Trophoblast cell (in vitro differentiated cells and primary cell): ENCODE data around the gene CLASRP.

ENCODE experiments used
- DNase-seq, 2 donors: peaks; one replicate each; pipeline ENCODE4 v3.0.0-alpha.2; 2016
- H2AFZ ChIP-seq: 2 replicates; pipeline ENCODE4 v1.6.1; 2013; ENCODE audit warnings: low read length, moderate library complexity, mild to moderate bottlenecking; ENCODE audit not compliant: insufficient read depth, poor library complexity
- H2AK5ac ChIP-seq: 2 replicates; pipeline ENCODE4 v1.6.1; 2013; ENCODE audit warnings: mild to moderate bottlenecking, low read length
- H2BK120ac ChIP-seq: 2 replicates; pipeline ENCODE4 v1.6.1; 2013; ENCODE audit warnings: low read length, mild to moderate bottlenecking, moderate library complexity; ENCODE audit not compliant: insufficient read depth, poor library complexity
- H2BK12ac ChIP-seq: 2 replicates; pipeline ENCODE4 v1.6.1; 2013; ENCODE audit warnings: mild to moderate bottlenecking, low read length, moderate library complexity
- H2BK5ac ChIP-seq: 2 replicates; pipeline ENCODE4 v1.6.1; 2013; ENCODE audit warnings: low read length, low read depth, moderate library complexity, mild to moderate bottlenecking; ENCODE audit not compliant: poor library complexity
- H3K14ac ChIP-seq: 2 replicates; pipeline ENCODE4 v1.6.1; 2013; ENCODE audit warnings: mild to moderate bottlenecking, low read length
- H3K18ac ChIP-seq: 2 replicates; pipeline ENCODE4 v1.6.1; 2013; ENCODE audit warnings: mild to moderate bottlenecking, low read length
- H3K23ac ChIP-seq: 2 replicates; pipeline ENCODE4 v1.6.1; 2013; ENCODE audit warnings: low read length
- H3K27ac ChIP-seq: 2 replicates; pipeline ENCODE4 v1.5.1; 2013; ENCODE audit warnings: low read depth, mild to moderate bottlenecking, inconsistent platforms, low read length, moderate library complexity
- H3K27me3 ChIP-seq: 2 replicates; pipeline ENCODE4 v1.6.1; 2013; ENCODE audit warnings: inconsistent platforms, mild to moderate bottlenecking, low read length, moderate library complexity; ENCODE audit not compliant: insufficient read depth
- H3K36me3 ChIP-seq, 2 experiments: 1 replicate in 1 of 2; 2 replicates in 1 of 2; pipeline ENCODE4 v1.6.1; 2013; ENCODE audit warnings: low read length in 2 of 2, mild to moderate bottlenecking in 2 of 2, moderate library complexity in 1 of 2; ENCODE audit not compliant: insufficient read depth in 2 of 2, control insufficient read depth in 1 of 2
- H3K4ac ChIP-seq: 2 replicates; pipeline ENCODE4 v1.6.1; 2013; ENCODE audit warnings: low read depth, mild to moderate bottlenecking, low read length, moderate library complexity
- H3K4me1 ChIP-seq, 2 experiments: 1 replicate in 1 of 2; 2 replicates in 1 of 2; pipeline ENCODE4 v1.6.1; 2013; ENCODE audit warnings: low read length in 2 of 2, mild to moderate bottlenecking in 2 of 2, moderate library complexity in 1 of 2; ENCODE audit not compliant: insufficient read depth in 2 of 2, control insufficient read depth in 1 of 2
- H3K4me2 ChIP-seq: 2 replicates; pipeline ENCODE4 v1.6.1; 2013; ENCODE audit warnings: inconsistent platforms, mild to moderate bottlenecking, low read length, moderate library complexity
- H3K4me3 ChIP-seq: 2 replicates; pipeline ENCODE4 v1.5.1; 2013; ENCODE audit warnings: mild to moderate bottlenecking, low read depth, low read length, inconsistent platforms
- H3K79me1 ChIP-seq: one replicate; pipeline ENCODE4 v1.6.1; 2013; ENCODE audit warnings: low read length
- H3K79me2 ChIP-seq: 2 replicates; pipeline ENCODE4 v1.6.1; 2013; ENCODE audit warnings: low read length, mild to moderate bottlenecking; ENCODE audit not compliant: control insufficient read depth, insufficient read depth, poor library complexity
- H3K9ac ChIP-seq: 2 replicates; pipeline ENCODE4 v1.6.1; 2013; ENCODE audit warnings: mild to moderate bottlenecking, low read length
- H3K9me3 ChIP-seq: 2 replicates; pipeline ENCODE4 v1.6.1; 2013; ENCODE audit warnings: low read depth, mild to moderate bottlenecking, control low read depth, inconsistent platforms, low read length; ENCODE audit not compliant: insufficient read depth
- H4K12ac ChIP-seq: 2 replicates; pipeline ENCODE4 v1.6.1; 2013; ENCODE audit warnings: low read depth, mild to moderate bottlenecking, low read length, moderate library complexity
- H4K8ac ChIP-seq: 2 replicates; pipeline ENCODE4 v1.6.1; 2013; ENCODE audit warnings: low read depth, mild to moderate bottlenecking, low read length, moderate library complexity
- H4K91ac ChIP-seq: one replicate; pipeline ENCODE4 v1.6.1; 2013; ENCODE audit warnings: low read depth, mild to moderate bottlenecking, low read length, moderate library complexity
- WGBS: extraction: QIAGEN DNeasy Blood & Tissue Kit; methylation state at CpG from one replicate; pipeline ENCODE4 v1.1.7; 2013; ENCODE audit warnings: missing lambda C conversion rate; ENCODE audit not compliant: insufficient read length, insufficient coverage; ENCODE audit errors: extremely low coverage; 5-methylcytosine and 5-hydroxymethylcytosine counted together

The CLASRP gene

DNA sequence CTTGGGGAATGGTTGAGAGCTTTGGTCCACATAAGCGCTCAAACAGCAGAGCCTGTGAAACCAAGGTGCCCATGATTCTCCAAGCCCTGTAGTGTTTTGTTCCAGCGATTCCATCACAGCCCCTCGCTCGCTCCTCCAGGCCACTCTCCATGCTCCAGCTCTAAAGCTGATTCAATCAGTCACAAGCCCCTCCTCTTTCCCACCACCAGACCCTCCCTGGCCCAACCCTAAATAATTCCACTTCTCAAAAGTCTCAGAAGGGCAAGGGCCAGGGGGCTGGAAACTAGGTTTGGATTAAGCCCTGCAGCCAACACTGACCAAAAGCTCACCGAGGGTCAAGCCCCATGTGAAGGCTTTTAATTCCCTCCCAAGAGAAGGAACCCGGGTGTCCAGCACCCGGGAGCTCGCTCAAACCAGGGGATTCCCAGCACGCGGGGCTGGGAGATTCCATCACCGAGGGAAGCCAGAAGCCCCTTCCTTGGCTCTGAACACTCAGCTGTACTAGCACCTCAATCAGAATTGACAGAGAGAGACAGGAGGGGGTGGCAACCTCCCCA is 36.0 kb downstream of the CLASRP start:
- no peak overlapping the region for H3K4me3 ChIP-seq
- H3K14ac ChIP-seq, result no peak overlapping the region
- no CpG with 5 or more reads among the region's 11 CpGs for WGBS
- H3K9ac ChIP-seq, result no peak overlapping the region
- no peak overlapping the region for H2AFZ ChIP-seq
- H2BK12ac ChIP-seq, result no peak overlapping the region
- no peak overlapping the region for H4K91ac ChIP-seq
- no peak overlapping the region for H3K4ac ChIP-seq
- H3K79me2 ChIP-seq, result peaks cover 2% of the 10 kb centered on the region
- peak overlapping the region; percentile 20 for H3K4me2 ChIP-seq
- no peak overlapping the region for H3K23ac ChIP-seq
- H3K27me3 ChIP-seq, result no peaks in the 10 kb centered on the region
- peak in 1 of 2 donors; percentile 10 for DNase-seq
- peaks cover 20 to 27% of the 10 kb centered on the region in 2 experiments for H3K36me3 ChIP-seq
- no peak overlapping the region for H4K12ac ChIP-seq
- no peak overlapping the region for H3K18ac ChIP-seq
- H2BK120ac ChIP-seq, result no peak overlapping the region
- H3K79me1 ChIP-seq, result peaks cover 8% of the 10 kb centered on the region
- H2AK5ac ChIP-seq, result no peak overlapping the region
- no peak overlapping the region for H2BK5ac ChIP-seq
- H4K8ac ChIP-seq, result no peak overlapping the region
- H3K9me3 ChIP-seq, result no peaks in the 10 kb centered on the region
- H3K4me1 ChIP-seq, result peaks cover 6 to 8% of the 10 kb centered on the region in 2 experiments
- H3K27ac ChIP-seq, result no peak overlapping the region

DNA sequence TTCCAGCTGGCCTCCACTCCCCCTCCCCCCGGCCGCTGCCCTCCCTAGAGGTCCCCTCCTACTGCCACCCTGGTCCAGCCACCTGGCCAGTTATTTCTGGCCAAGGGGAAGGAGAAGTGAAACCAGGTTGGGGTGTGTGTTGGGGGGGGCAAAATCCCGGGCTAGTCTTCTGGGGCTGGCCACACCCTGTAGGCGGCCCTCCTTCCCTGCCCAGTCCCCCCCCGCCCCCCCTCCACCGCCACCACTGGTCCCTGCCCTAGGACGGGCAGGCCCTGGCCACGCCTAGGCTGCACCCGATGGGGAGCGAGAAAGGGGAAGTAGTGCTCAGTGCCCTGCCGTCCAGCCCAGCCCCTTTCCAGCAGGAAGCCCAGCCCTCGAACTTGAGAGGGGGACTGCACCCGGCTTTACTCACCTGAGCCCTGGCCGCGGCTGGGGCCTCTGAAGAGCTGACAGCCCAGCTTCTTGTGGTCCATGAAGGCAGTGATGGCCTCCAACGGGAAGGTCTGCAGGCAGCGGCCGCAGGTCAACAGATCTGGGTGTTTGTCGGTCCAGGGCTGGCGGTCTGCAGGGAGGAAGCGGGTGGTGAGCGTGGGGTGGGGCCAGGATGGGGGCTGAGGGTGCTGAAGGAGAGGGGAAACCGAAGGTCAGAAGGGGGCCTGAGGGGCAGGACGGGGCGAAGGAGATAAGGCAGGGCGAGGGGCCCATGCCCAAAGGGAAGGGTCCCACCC is 36.6 kb downstream of the CLASRP start:
- H3K79me2 ChIP-seq, result peaks cover 2% of the 10 kb centered on the region
- H3K18ac ChIP-seq, result no peak overlapping the region
- peak overlapping the region; percentile 38 for H2AFZ ChIP-seq
- no peak overlapping the region for H2BK12ac ChIP-seq
- no peaks in the 10 kb centered on the region for H3K27me3 ChIP-seq
- peaks cover 10 to 12% of the 10 kb centered on the region in 2 experiments for H3K4me1 ChIP-seq
- H3K4ac ChIP-seq, result no peak overlapping the region
- no peaks in the 10 kb centered on the region for H3K9me3 ChIP-seq
- peaks cover 8% of the 10 kb centered on the region for H3K79me1 ChIP-seq
- no peak overlapping the region for H2BK5ac ChIP-seq
- H3K9ac ChIP-seq, result no peak overlapping the region
- no peak overlapping the region for H2AK5ac ChIP-seq
- peak overlapping the region; percentile 5 for H4K8ac ChIP-seq
- no peak overlapping the region for H2BK120ac ChIP-seq
- H3K36me3 ChIP-seq, result peaks cover 14 to 21% of the 10 kb centered on the region in 2 experiments
- no peak overlapping the region for H4K12ac ChIP-seq
- H3K14ac ChIP-seq, result no peak overlapping the region
- WGBS, result no CpG with 5 or more reads among the region's 26 CpGs
- peak overlapping the region; percentile 67 for H3K4me2 ChIP-seq
- DNase-seq, result peak in 1 of 2 donors; percentile 26
- H3K4me3 ChIP-seq, result peak overlapping the region; percentile 39
- H3K27ac ChIP-seq, result no peak overlapping the region
- no peak overlapping the region for H4K91ac ChIP-seq
- no peak overlapping the region for H3K23ac ChIP-seq

DNA sequence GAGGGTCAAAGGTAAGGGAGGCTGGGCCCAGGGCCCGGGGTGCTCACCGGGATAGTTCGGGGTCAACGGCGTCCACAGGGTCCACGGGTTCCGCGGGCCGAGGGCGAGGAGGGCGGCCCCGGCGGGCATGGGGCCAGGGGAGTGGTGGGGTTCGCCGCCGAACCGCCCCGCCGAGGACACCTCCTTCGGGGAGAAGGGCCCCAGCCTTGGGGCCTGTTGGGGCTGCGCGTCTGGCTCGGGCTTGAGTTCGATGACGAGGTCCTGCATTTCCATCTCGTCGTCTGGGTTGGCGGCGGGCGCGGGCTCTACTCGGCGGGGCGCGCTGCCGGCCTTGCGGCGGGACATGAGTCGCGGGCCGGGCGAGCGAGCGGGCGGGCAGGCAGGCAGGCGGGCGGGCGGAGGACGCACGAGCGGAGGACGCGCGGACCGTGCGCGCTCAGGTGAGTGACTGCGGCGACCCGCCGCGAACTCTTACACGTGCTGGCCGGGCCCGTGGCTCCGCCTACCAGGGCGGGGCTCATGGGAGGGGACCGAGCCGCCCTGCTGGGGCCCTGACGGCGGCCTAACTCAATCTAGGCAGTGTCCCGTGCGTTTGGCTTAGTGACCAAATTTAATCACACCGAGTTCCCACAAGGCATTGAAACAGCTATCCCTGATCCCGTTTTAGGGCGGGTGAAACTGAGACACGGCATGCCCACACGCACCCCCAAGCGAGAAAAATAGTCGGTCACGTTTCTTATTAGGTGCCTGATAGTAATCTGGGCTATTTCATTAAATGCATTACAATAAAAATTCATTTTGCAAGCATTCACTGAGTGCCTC is 37.4 kb downstream of the CLASRP start, which contains the start of gene ZNF296:
Gene ZNF296, minus strand, starts transcription at position 450 of the 822 bp plus-strand sequence. Its CDS starts 105 bp downstream, at position 345.
- peak within 1 kb of the TSS; percentile 5 for H4K8ac ChIP-seq
- H3K9ac ChIP-seq, result no peak within 1 kb of the TSS
- no peaks in the 10 kb centered on the region for H3K9me3 ChIP-seq
- H4K12ac ChIP-seq, result no peak within 1 kb of the TSS
- DNase-seq, result peak; percentile 68 to 83
- no peak within 1 kb of the TSS for H3K4ac ChIP-seq
- WGBS, result no CpG with 5 or more reads among the region's 81 CpGs
- H3K23ac ChIP-seq, result no peak within 1 kb of the TSS
- H2AK5ac ChIP-seq, result no peak within 1 kb of the TSS
- no peaks in the 10 kb centered on the region for H3K27me3 ChIP-seq
- H2BK5ac ChIP-seq, result no peak within 1 kb of the TSS
- H2BK120ac ChIP-seq, result no peak within 1 kb of the TSS
- H2AFZ ChIP-seq, result peak within 1 kb of the TSS; percentile 38
- no peak within 1 kb of the TSS for H3K14ac ChIP-seq
- no peak within 1 kb of the TSS for H3K27ac ChIP-seq
- H2BK12ac ChIP-seq, result no peak within 1 kb of the TSS
- H4K91ac ChIP-seq, result no peak within 1 kb of the TSS
- H3K36me3 ChIP-seq, result peaks cover 7 to 13% of the 10 kb centered on the region in 2 experiments
- H3K79me1 ChIP-seq, result peaks cover 8% of the 10 kb centered on the region
- peak within 1 kb of the TSS; percentile 67 for H3K4me2 ChIP-seq
- H3K79me2 ChIP-seq, result peaks cover 5% of the 10 kb centered on the region
- H3K4me1 ChIP-seq, result peaks cover 11 to 12% of the 10 kb centered on the region in 2 experiments
- peak within 1 kb of the TSS; percentile 39 for H3K4me3 ChIP-seq
- no peak within 1 kb of the TSS for H3K18ac ChIP-seq

DNA sequence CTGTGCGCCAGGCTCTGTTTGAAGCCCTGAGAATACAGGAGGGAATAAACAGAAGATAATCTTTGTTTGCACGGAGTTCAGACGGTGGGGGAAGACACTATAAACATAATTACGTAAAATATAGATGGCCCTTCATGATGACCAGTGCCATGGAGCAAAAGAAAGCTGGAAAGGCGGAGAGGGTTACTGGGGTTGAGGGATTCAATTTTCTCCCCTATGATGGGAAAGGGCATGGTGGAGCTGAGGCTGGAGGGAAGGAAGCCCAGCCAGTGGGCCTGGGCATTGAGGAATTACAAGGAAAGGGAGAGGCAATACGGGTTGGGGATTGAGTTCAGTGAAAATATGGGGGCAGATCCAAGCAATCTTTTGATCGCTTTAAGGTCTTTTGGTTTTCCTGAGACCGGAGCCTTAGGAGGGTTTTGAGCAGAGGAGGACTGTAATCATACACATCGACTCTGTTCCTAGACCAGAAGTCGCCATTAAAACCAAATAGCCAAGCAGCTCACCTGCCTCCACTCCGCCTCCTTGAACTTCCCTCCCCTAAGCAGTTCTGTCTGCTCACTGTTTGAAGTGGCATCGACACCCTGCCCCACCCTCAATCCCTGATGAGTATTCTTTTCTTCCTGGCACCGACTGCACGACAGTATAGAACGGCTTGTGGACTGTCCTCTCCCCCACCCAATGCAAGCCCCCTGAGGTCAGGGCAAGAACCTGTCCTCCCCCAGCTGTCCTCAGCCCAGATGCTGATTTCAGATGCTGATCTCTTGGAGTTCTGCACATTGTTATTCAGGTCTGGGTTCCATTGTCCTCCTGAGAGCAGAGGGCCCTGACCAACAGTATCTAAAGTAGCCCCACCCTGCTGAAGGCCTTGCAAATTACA is 38.2 kb downstream of the CLASRP start:
- H2BK5ac ChIP-seq, result no peak overlapping the region
- H3K9me3 ChIP-seq, result peaks cover 3% of the 10 kb centered on the region
- H2AK5ac ChIP-seq, result no peak overlapping the region
- H3K36me3 ChIP-seq, result peaks cover 5 to 10% of the 10 kb centered on the region in 2 experiments
- H3K79me1 ChIP-seq, result peaks cover 8% of the 10 kb centered on the region
- no CpG with 5 or more reads among the region's 15 CpGs for WGBS
- DNase-seq, result no peak
- H4K8ac ChIP-seq, result no peak overlapping the region
- no peak overlapping the region for H2AFZ ChIP-seq
- H2BK120ac ChIP-seq, result no peak overlapping the region
- no peak overlapping the region for H3K4me3 ChIP-seq
- peaks cover 11 to 12% of the 10 kb centered on the region in 2 experiments for H3K4me1 ChIP-seq
- H3K14ac ChIP-seq, result no peak overlapping the region
- peaks cover 5% of the 10 kb centered on the region for H3K79me2 ChIP-seq
- no peak overlapping the region for H3K27ac ChIP-seq
- H2BK12ac ChIP-seq, result no peak overlapping the region
- H4K91ac ChIP-seq, result no peak overlapping the region
- peak overlapping the region; percentile 67 for H3K4me2 ChIP-seq
- no peak overlapping the region for H3K4ac ChIP-seq
- no peak overlapping the region for H3K18ac ChIP-seq
- H3K27me3 ChIP-seq, result no peaks in the 10 kb centered on the region
- no peak overlapping the region for H3K9ac ChIP-seq
- H4K12ac ChIP-seq, result no peak overlapping the region
- no peak overlapping the region for H3K23ac ChIP-seq
